Adrenal gland (tissue), 12 donors: ENCODE data around the gene CORO6. TPM values are rescaled to one million over a fixed set of nuclear protein-coding genes. Genes with fewer than 3 reads are reported as not detected.
A peak's percentile ranks its signal among the peaks of the same experiment; 100 is the strongest.

Source experiments
- DNase-seq, 7 donors: peaks; one replicate each; pipeline ENCODE4 v3.0.0-alpha.2; 2019 to 2020
- H3K27ac ChIP-seq, 5 donors: fragments of 200-600 bp; sonication (generic) in 4 of 5; 1 replicate in 3 of 5; 2 replicates in 2 of 5; pipeline versions ENCODE4 v1.5.1 to v1.8.0; 2016 to 2020; ENCODE audit warnings: mild to moderate bottlenecking in 1 of 5
- H3K27me3 ChIP-seq: fragments of 200-600 bp; 2 replicates; pipeline ENCODE4 v1.8.0; 2021
- H3K36me3 ChIP-seq, 2 donors: fragments of 200-600 bp; replicated peaks in 1 of 2; 1 replicate in 1 of 2; 2 replicates in 1 of 2; pipeline versions ENCODE4 v1.5.1 to v1.8.0; 2018 to 2022
- H3K4me1 ChIP-seq, 2 donors: fragments of 200-600 bp; replicated peaks in 1 of 2; 1 replicate in 1 of 2; 2 replicates in 1 of 2; pipeline versions ENCODE4 v1.5.1 to v1.8.0; 2018 to 2021
- H3K4me3 ChIP-seq, 4 donors: fragments of 200-600 bp; sonication (generic) in 3 of 4; one replicate each; pipeline ENCODE4 v1.5.1; 2016 to 2018
- H3K9me3 ChIP-seq, 3 donors: fragments of 200-600 bp; sonication (generic) in 1 of 3; replicated peaks in 1 of 3; 1 replicate in 2 of 3; 2 replicates in 1 of 3; pipeline versions ENCODE4 v1.5.1 to v1.8.0; 2016 to 2021
- CTCF ChIP-seq, 6 experiments: fragments of 450-650 bp in 4 of 6; fragments of 200-600 bp in 2 of 6; sonication (generic) in 1 of 6; IDR thresholded peaks; 1 replicate in 5 of 6; 2 replicates in 1 of 6; pipeline versions ENCODE4 v1.5.1 to v1.8.0; 2016 to 2021; ENCODE audit warnings: antibody characterized with exemption in 6 of 6, mild to moderate bottlenecking in 2 of 6, moderate library complexity in 1 of 6
- POLR2A ChIP-seq, 2 donors: fragments of 450-650 bp; IDR thresholded peaks; one replicate each; pipeline ENCODE4 v1.6.1; 2017; ENCODE audit warnings: antibody characterized with exemption in 2 of 2, mild to moderate bottlenecking in 2 of 2, moderate library complexity in 1 of 2
- WGBS, 4 donors: extraction: QIAGEN DNeasy Blood & Tissue Kit in 2 of 4; methylation state at CpG; one replicate each; pipeline versions ENCODE4 v1.1.5 to v1.1.7; 2013 to 2017; 5-methylcytosine and 5-hydroxymethylcytosine counted together
- intact Hi-C, 2 donors: fragments of 100-400 bp; cut with DNase I; formaldehyde crosslinking; loops; one replicate each; pipeline versions ENCODE4 v1.14.1 to v1.15.0; 2022 to 2023
- polyA plus RNA-seq, 3 donors: library from polyadenylated mRNA; stranded (reverse); fragments of 200-250 nt in 2 of 3; fragments of 350-450 nt in 1 of 3; fragmentation: Illumina TruSeq in 1 of 3; extraction: RNeasy Lipid Tissue Mini Kit (QIAGEN cat#74804) in 1 of 3; gene quantifications; one replicate each; pipeline ENCODE4 v1.2.3, GENCODE V29; 2013 to 2014
- total RNA-seq, 9 donors: library from RNA; depleted of rRNA in 4 of 9; stranded (reverse); fragments of >200 nt in 4 of 9; fragments of 120-200 nt in 1 of 9; fragmentation: NEBNext Ultra II Directional in 1 of 9; extraction: Animal tissue kit (Norgen Biotek cat#: 25700) in 1 of 9; gene quantifications; one replicate each; pipeline versions ENCODE4 v1.1.0 to v1.2.4, GENCODE V29; 2013 to 2023
- donor health status: healthy with polysubstance abuse.
- donor health status: Bipolar disorder and iron deficiency.
- donor health status: DM: yes; HTN: yes; CAD: no.
- donor health status: DM: no; HTN: no; CAD: no.
- donor health status: DM: no; HTN: no; CAD: no.
- donor health status: DM: yes; HTN: yes; CAD: no.

The CORO6 gene
- total and polyA plus RNA-seq, 12 donors, result 0.44 to 34.0 (median 5.6) TPM

- Histone ChIP-seq H3K4me1 (peaks cover 33 to 40% of the 10 kb centered on the region in 2 donors), H3K27ac (peak overlapping the region in 4 of 5 donors; percentile 16 to 94 (median 65))
Observed at GRCh38 chr17:29569245-29569950, 53.3 kb downstream of the CORO6 start.

GRCh38 chr17:29568331-29569244, 54.1 kb downstream of the CORO6 start, which contains the start of gene TP53I13:
Gene TP53I13, plus strand, starts transcription at chr17:29568701. Its CDS starts 58 bp downstream, at chr17:29568759.
- Histone ChIP-seq H3K36me3 (peaks cover 0 to 2% of the 10 kb centered on the region in 2 donors), H3K9me3 (no peaks in the 10 kb centered on the region), H3K4me1 (peaks cover 33 to 40% of the 10 kb centered on the region in 2 donors), H3K27me3 (no peaks in the 10 kb centered on the region), H3K27ac (peak within 1 kb of the TSS; percentile 30 to 94 (median 77)), H3K4me3 (peak within 1 kb of the TSS; percentile 12 to 65 (median 48))
- TF ChIP-seq CTCF (IDR thresholded peaks at IDR 0.05), result no peak
- TF ChIP-seq POLR2A (IDR thresholded peaks at IDR 0.05), result peak in 1 of 2 donors; percentile 68
- WGBS, 4 donors, result 1 to 3% (median 1%) methylated on average over 27 to 84 of the region's 85 CpGs
- DNase-seq, result peak; percentile 83 to 92 (median 86)
- intact Hi-C loops, result no loop called here

More at GRCh38 chr17:29569245-29569950, 53.3 kb downstream of the CORO6 start:
- DNase-seq, result peak in 4 of 7 donors; percentile 13 to 56 (median 16)
- Histone ChIP-seq H3K27me3 (no peaks in the 10 kb centered on the region), H3K9me3 (no peaks in the 10 kb centered on the region), H3K36me3 (peaks cover 0 to 10% of the 10 kb centered on the region in 2 donors), H3K4me3 (peak overlapping the region in 2 of 4 donors; percentile 63 to 65)
- intact Hi-C loops, result no loop called here
- WGBS, 4 donors, result 66 to 72% (median 70%) methylated on average over 14 of the region's 14 CpGs
- no peak for TF ChIP-seq POLR2A (IDR thresholded peaks at IDR 0.05)
- TF ChIP-seq CTCF (IDR thresholded peaks at IDR 0.05), result no peak

- no peaks in the 10 kb centered on the region for H3K27me3 ChIP-seq
- peak overlapping the region; percentile 9 to 63 (median 31) for H3K4me3 ChIP-seq
- peak; percentile 60 to 74 (median 65) for DNase-seq
- no peak for TF ChIP-seq POLR2A (IDR thresholded peaks at IDR 0.05)
- peak; percentile 12 to 44 (median 28) for TF ChIP-seq CTCF (IDR thresholded peaks at IDR 0.05)
- peaks cover 30 to 36% of the 10 kb centered on the region in 2 donors for H3K4me1 ChIP-seq
- no peaks in the 10 kb centered on the region for H3K36me3 ChIP-seq
- no peaks in the 10 kb centered on the region for H3K9me3 ChIP-seq
- 0 to 2% (median 1%) methylated on average over 20 to 63 of the region's 63 CpGs for WGBS, 4 donors
- intact Hi-C loops, result no loop called here
- peak overlapping the region; percentile 30 to 94 (median 77) for H3K27ac ChIP-seq
Observed at GRCh38 chr17:29567554-29568330, 55.0 kb downstream of the CORO6 start.
